OCI-LY3 (cell line): ENCODE measurements around the gene ZNF185.

Experiments used
- EZH2phosphoT487 ChIP-seq: fragments of 200-600 bp; shearing (Covaris generic); IDR thresholded peaks from 2 replicates; pipeline ENCODE4 v1.6.1; 2018; ENCODE audit warnings: antibody characterized with exemption, mixed run types, low read depth
- TF ChIP-seq, protein P1 (sequence below): fragments of 200-600, 300-600 bp; sonication (generic); IDR thresholded peaks from 2 replicates; pipeline ENCODE4 v1.5.1; 2014; ENCODE audit warnings: antibody characterized with exemption, low read length, low read depth

DNA sequence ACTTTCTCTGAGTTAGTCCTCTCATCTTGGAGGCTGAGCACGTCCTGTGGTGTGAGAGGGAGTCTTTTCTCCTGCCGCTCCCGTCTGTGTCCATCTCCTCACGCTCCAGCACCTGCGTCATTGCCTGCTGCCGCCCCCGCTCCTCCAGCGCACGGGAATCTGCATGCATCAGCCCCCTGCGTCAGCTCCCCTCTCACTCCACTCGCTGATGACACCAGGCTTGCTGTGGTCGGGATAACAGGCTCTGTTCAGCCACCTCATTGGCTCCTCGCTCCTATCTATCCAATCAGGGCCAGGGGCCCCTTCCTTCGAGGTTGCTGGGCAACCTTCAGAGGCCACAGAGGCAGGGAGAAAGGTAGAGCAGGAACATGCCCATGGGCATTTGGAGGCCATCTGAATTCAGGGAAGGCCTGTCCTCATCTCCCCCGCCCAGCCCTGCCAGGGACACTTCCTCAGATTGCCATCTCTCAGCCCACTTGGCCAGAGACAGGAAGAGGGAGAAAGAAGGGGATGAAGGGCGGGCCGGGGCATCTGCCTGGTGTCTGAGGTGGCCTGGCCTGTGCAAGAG, 9.3 kb downstream of the ZNF185 start:
- TF ChIP-seq, protein P1, sequence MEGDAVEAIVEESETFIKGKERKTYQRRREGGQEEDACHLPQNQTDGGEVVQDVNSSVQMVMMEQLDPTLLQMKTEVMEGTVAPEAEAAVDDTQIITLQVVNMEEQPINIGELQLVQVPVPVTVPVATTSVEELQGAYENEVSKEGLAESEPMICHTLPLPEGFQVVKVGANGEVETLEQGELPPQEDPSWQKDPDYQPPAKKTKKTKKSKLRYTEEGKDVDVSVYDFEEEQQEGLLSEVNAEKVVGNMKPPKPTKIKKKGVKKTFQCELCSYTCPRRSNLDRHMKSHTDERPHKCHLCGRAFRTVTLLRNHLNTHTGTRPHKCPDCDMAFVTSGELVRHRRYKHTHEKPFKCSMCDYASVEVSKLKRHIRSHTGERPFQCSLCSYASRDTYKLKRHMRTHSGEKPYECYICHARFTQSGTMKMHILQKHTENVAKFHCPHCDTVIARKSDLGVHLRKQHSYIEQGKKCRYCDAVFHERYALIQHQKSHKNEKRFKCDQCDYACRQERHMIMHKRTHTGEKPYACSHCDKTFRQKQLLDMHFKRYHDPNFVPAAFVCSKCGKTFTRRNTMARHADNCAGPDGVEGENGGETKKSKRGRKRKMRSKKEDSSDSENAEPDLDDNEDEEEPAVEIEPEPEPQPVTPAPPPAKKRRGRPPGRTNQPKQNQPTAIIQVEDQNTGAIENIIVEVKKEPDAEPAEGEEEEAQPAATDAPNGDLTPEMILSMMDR = no peak
- TF ChIP-seq EZH2phosphoT487 = no peak
